ENCODE data around the gene LINC00632.

LINC00632 gene

GRCh38 chrX:140765043-140765784 lies 55.7 kb downstream of the LINC00632 start:
- peak in 1 of 2 experiments; percentile 2 for DNase-seq

- DNase-seq, result peak; percentile 14 to 29
Measured at GRCh38 chrX:140766024-140766611, 56.6 kb downstream of the LINC00632 start.

- no peak for DNase-seq
Measured at GRCh38 chrX:140767646-140768045, 58.1 kb downstream of the LINC00632 start.

- DNase-seq, result no peak
Measured at GRCh38 chrX:140775211-140775610, 65.7 kb downstream of the LINC00632 start.

GRCh38 chrX:140776320-140776719 lies 66.8 kb downstream of the LINC00632 start:
- no peak for DNase-seq

- no peak for DNase-seq
Measured at GRCh38 chrX:140794642-140795041, 85.1 kb downstream of the LINC00632 start.

GRCh38 chrX:140799216-140799615 lies 89.7 kb downstream of the LINC00632 start:
- DNase-seq, result no peak

GRCh38 chrX:140804292-140804691 lies 94.7 kb downstream of the LINC00632 start:
- no peak for DNase-seq

- DNase-seq, result no peak
Measured at GRCh38 chrX:140815868-140816267, 106.3 kb downstream of the LINC00632 start.

- no peak for DNase-seq
Measured at GRCh38 chrX:140817943-140818342, 108.4 kb downstream of the LINC00632 start.

- no peak for DNase-seq
Measured at GRCh38 chrX:140821280-140821679, 111.7 kb downstream of the LINC00632 start.

- DNase-seq, result no peak
Measured at GRCh38 chrX:140822184-140822583, 112.6 kb downstream of the LINC00632 start.

GRCh38 chrX:140822861-140823260 lies 113.3 kb downstream of the LINC00632 start:
- no peak for DNase-seq

GRCh38 chrX:140836874-140837273 lies 127.3 kb downstream of the LINC00632 start:
- DNase-seq, result no peak

Data from activated CD4-positive, alpha-beta T cell treated with anti-CD3 and anti-CD28 coated beads, Interleukin-2, amount 50 U/mL, for 48 hours (primary cell).